H1 (cell line): ENCODE results near the gene SLIT3. TPM values are rescaled to one million over a fixed set of nuclear protein-coding genes. Genes with fewer than 3 reads are reported as not detected.
"Not testable (repeated sequence)": the region's sequence is repeated elsewhere in the genome, so short reads cannot be mapped to it uniquely, and the experiment has no call there.

Experiments used
- CTCF ChIA-PET: fragments of 300-600 bp; sonication (Branson Sonifier 250); formaldehyde crosslinking; loops from one replicate; lab custom pipeline; 2021; ENCODE audit not compliant: partially characterized antibody; lab: Charles Lee
- POLR2A ChIA-PET: fragments of 300-600 bp; sonication (Branson Sonifier 250); formaldehyde crosslinking; loops from one replicate; lab custom pipeline; 2021; ENCODE audit warnings: inconsistent platforms; ENCODE audit not compliant: partially characterized antibody; lab: Charles Lee
- DNase-seq, 2 experiments: peaks; one replicate each; pipeline versions ENCODE4 v3.0.0 to v3.0.0-alpha.2; 2010 to 2022; ENCODE audit warnings: low spot score in 2 of 2, low read depth in 1 of 2, mixed read lengths in 1 of 2
- FAIRE-seq: peaks from 2 replicates; lab custom pipeline; 2011; peaks lifted over from hg19 to GRCh38; lab: Jason Lieb, UNC
- H2AFZ ChIP-seq: 2 replicates; pipeline ENCODE4 v1.8.1; 2012; ENCODE audit warnings: low read length, inconsistent platforms
- H2AK5ac ChIP-seq: 2 replicates; pipeline ENCODE4 v1.6.1; 2013; ENCODE audit warnings: low read depth, low read length
- H2BK120ac ChIP-seq: replicated peaks from 2 replicates; pipeline ENCODE3; 2013; ENCODE audit warnings: low read depth, low read length, inconsistent platforms
- H2BK12ac ChIP-seq: 2 replicates; pipeline ENCODE4 v1.6.1; 2013; ENCODE audit warnings: low read depth, low read length
- H2BK15ac ChIP-seq: 2 replicates; pipeline ENCODE4 v1.6.1; 2013; ENCODE audit warnings: low read length
- H2BK20ac ChIP-seq: 2 replicates; pipeline ENCODE4 v1.6.1; 2013; ENCODE audit warnings: low read length
- H2BK5ac ChIP-seq: 2 replicates; pipeline ENCODE4 v1.6.1; 2013; ENCODE audit warnings: low read depth, low read length
- H3K14ac ChIP-seq: 2 replicates; pipeline ENCODE4 v1.6.1; 2013; ENCODE audit warnings: inconsistent platforms; ENCODE audit not compliant: insufficient read length
- H3K18ac ChIP-seq: 2 replicates; pipeline ENCODE4 v1.6.1; 2013; ENCODE audit warnings: low read length; ENCODE audit errors: extremely low read depth
- H3K23ac ChIP-seq: 2 replicates; pipeline ENCODE4 v1.6.1; 2013; ENCODE audit warnings: inconsistent platforms; ENCODE audit not compliant: insufficient read length
- H3K23me2 ChIP-seq: 2 replicates; pipeline ENCODE4 v1.6.1; 2013; ENCODE audit warnings: low read depth, low read length
- H3K27ac ChIP-seq: 2 replicates; pipeline ENCODE4 v1.6.1; 2011; ENCODE audit warnings: low read depth, low read length, inconsistent platforms
- H3K27me3 ChIP-seq, 4 experiments: replicated peaks in 1 of 4; 1 replicate in 1 of 4; 2 replicates in 3 of 4; pipeline versions ENCODE4 v1.6.1 to v1.8.1; 2011 to 2013; ENCODE audit warnings: low read length in 3 of 4, mild to moderate bottlenecking in 3 of 4, inconsistent platforms in 2 of 4, mixed read lengths in 2 of 4, moderate library complexity in 1 of 4; ENCODE audit not compliant: control insufficient read depth in 3 of 4, insufficient read depth in 3 of 4; ENCODE audit errors: extremely low read depth in 1 of 4
- H3K36me3 ChIP-seq, 4 experiments: 2 replicates each; pipeline versions ENCODE4 v1.6.1 to v1.8.1; 2011 to 2013; ENCODE audit warnings: mild to moderate bottlenecking in 4 of 4, low read length in 3 of 4, moderate library complexity in 2 of 4, control low read depth in 1 of 4, inconsistent platforms in 1 of 4; ENCODE audit not compliant: insufficient read depth in 4 of 4, control insufficient read depth in 2 of 4
- H3K4ac ChIP-seq: replicated peaks from 2 replicates; pipeline ENCODE3; 2013; ENCODE audit warnings: low read length, low read depth, mixed read lengths, inconsistent platforms; ENCODE audit not compliant: insufficient read length
- H3K4me1 ChIP-seq, 4 experiments: replicated peaks in 1 of 4; 1 replicate in 1 of 4; 2 replicates in 3 of 4; pipeline versions ENCODE4 v1.6.1 to v1.8.1; 2011 to 2013; ENCODE audit warnings: low read length in 3 of 4, inconsistent platforms in 2 of 4, mixed read lengths in 1 of 4; ENCODE audit not compliant: insufficient read depth in 4 of 4, control insufficient read depth in 3 of 4
- H3K4me2 ChIP-seq, 2 experiments: 2 replicates each; pipeline versions ENCODE4 v1.6.1 to v1.8.1; 2011 to 2013; ENCODE audit warnings: low read depth in 2 of 2, low read length in 2 of 2, control low read depth in 1 of 2, inconsistent platforms in 1 of 2, mild to moderate bottlenecking in 1 of 2; ENCODE audit not compliant: insufficient read depth in 1 of 2
- H3K4me3 ChIP-seq, 4 experiments: fragments of 200-600, 300-600 bp in 1 of 4; sonication (generic), shearing (Covaris generic), sonication (Bioruptor Twin) in 1 of 4; 2 replicates each; pipeline versions ENCODE4 v1.5.1 to v1.8.1; 2011 to 2016; ENCODE audit warnings: low read length in 4 of 4, low read depth in 3 of 4, control low read depth in 2 of 4, inconsistent platforms in 2 of 4, mild to moderate bottlenecking in 2 of 4, mixed read lengths in 1 of 4, moderate library complexity in 1 of 4; ENCODE audit not compliant: insufficient read depth in 2 of 4; ENCODE audit errors: extremely low read depth in 1 of 4
- H3K56ac ChIP-seq: replicated peaks from 2 replicates; pipeline ENCODE3; 2013; ENCODE audit warnings: low read depth, mild to moderate bottlenecking, mixed read lengths, low read length, inconsistent platforms; ENCODE audit not compliant: insufficient read length
- H3K79me1 ChIP-seq: 2 replicates; pipeline ENCODE4 v1.6.1; 2013; ENCODE audit warnings: low read depth, low read length, control low read depth
- H3K79me2 ChIP-seq, 2 experiments: 2 replicates each; pipeline versions ENCODE4 v1.6.1 to v1.8.1; 2012 to 2013; ENCODE audit warnings: low read length in 2 of 2, mild to moderate bottlenecking in 2 of 2, inconsistent platforms in 1 of 2; ENCODE audit not compliant: insufficient read depth in 2 of 2, control insufficient read depth in 1 of 2
- H3K9ac ChIP-seq, 4 experiments: replicated peaks in 1 of 4; 1 replicate in 1 of 4; 2 replicates in 3 of 4; pipeline versions ENCODE4 v1.6.1 to v1.8.1; 2011 to 2013; ENCODE audit warnings: low read depth in 3 of 4, low read length in 3 of 4, control low read depth in 2 of 4, mild to moderate bottlenecking in 2 of 4, moderate library complexity in 2 of 4, inconsistent platforms in 1 of 4; ENCODE audit errors: extremely low read depth in 1 of 4
- H3K9me3 ChIP-seq, 2 experiments: 2 replicates each; pipeline versions ENCODE4 v1.6.1 to v1.8.1; 2012 to 2013; ENCODE audit warnings: mild to moderate bottlenecking in 2 of 2, moderate library complexity in 2 of 2, control low read depth in 1 of 2, inconsistent platforms in 1 of 2, low read depth in 1 of 2, low read length in 1 of 2, mixed read lengths in 1 of 2; ENCODE audit not compliant: insufficient read depth in 2 of 2
- H4K20me1 ChIP-seq, 2 experiments: replicated peaks in 1 of 2; 2 replicates each; pipeline versions ENCODE3 to v1.8.1; 2011 to 2013; ENCODE audit warnings: inconsistent platforms in 2 of 2, low read length in 2 of 2, mild to moderate bottlenecking in 1 of 2; ENCODE audit not compliant: insufficient read depth in 2 of 2, control insufficient read depth in 1 of 2
- H4K5ac ChIP-seq: 2 replicates; pipeline ENCODE4 v1.6.1; 2013; ENCODE audit warnings: low read length, low read depth, mixed read lengths, inconsistent platforms; ENCODE audit not compliant: insufficient read length
- H4K8ac ChIP-seq: 2 replicates; pipeline ENCODE4 v1.8.0; 2013; ENCODE audit warnings: mild to moderate bottlenecking, moderate library complexity, low read length, inconsistent platforms; ENCODE audit not compliant: insufficient read depth; ENCODE audit errors: extremely low read depth
- H4K91ac ChIP-seq: replicated peaks from 2 replicates; pipeline ENCODE3; 2013; ENCODE audit warnings: low read length, mixed read lengths, inconsistent platforms; ENCODE audit not compliant: insufficient read length
- WGBS, 2 experiments: shearing (Covaris generic) in 1 of 2; methylation state at CpG; one replicate each; pipeline versions ENCODE4 v1.1.6 to v1.1.7; 2013 to 2015; ENCODE audit warnings: low lambda C conversion rate in 2 of 2, mixed read lengths in 2 of 2, inconsistent platforms in 1 of 2, low coverage in 1 of 2, missing lambda C conversion rate in 1 of 2; ENCODE audit not compliant: insufficient replicate concordance in 2 of 2, insufficient coverage in 1 of 2, insufficient read length in 1 of 2; ENCODE audit errors: extremely low coverage in 1 of 2, missing lambda C conversion rate in 1 of 2; 5-methylcytosine and 5-hydroxymethylcytosine counted together
- polyA plus RNA-seq, 7 experiments: library from polyadenylated mRNA; depleted of rRNA in 3 of 7; stranded (reverse) in 5 of 7; unstranded in 2 of 7; fragments of >200 nt in 5 of 7; fragments of 200-250 nt in 2 of 7; gene quantifications; 1 replicate in 5 of 7; 2 replicates in 1 of 7; 4 replicates in 1 of 7; pipeline versions ENCODE4 v1.2.1 to v1.2.3, GENCODE V29; 2011 to 2013; ENCODE audit warnings: missing spikeins in 2 of 7, mixed read lengths in 2 of 7
- total RNA-seq: library from RNA; stranded (reverse); fragmentation: NEBNext Ultra II Directional; extraction: Animal tissue kit (Norgen Biotek cat#: 25700); gene quantifications from 2 replicates; pipeline ENCODE4 v1.2.1, GENCODE V29; 2021

SLIT3 gene
- total and polyA plus RNA-seq, 2 of the 8 experiments (the other 6 are each of a cell fraction or from before 2014, with no cell fraction given): 1.1 to 1.2 TPM

DNA sequence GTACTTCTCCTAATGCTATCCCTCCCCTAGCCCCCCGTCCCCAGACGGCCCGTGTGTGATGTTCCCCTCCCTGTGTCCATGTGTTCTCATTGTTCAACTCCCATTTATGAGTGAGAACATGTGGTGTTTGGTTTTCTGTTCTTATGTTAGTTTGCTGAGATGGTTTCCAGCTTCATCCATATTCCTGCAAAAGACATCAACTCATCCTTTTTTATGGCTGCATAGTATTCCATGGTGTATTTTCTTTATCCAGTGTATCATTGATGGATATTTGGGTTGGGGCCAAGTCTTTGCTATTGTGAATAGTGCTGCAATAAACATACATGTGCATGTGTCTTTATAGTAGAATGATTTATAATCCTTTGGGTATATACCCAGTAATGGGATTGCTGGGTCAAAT lies 89.2 kb downstream of the SLIT3 start:
- H2BK15ac ChIP-seq, CTCF ChIA-PET, H4K20me1 ChIP-seq, H4K91ac ChIP-seq, H2AFZ ChIP-seq, H2BK20ac ChIP-seq, H3K23ac ChIP-seq, DNase-seq, H3K4me3 ChIP-seq, H3K36me3 ChIP-seq, H2AK5ac ChIP-seq, H3K23me2 ChIP-seq, H3K56ac ChIP-seq, H3K14ac ChIP-seq, H3K79me1 ChIP-seq, H2BK5ac ChIP-seq, H2BK12ac ChIP-seq, H3K4me2 ChIP-seq, POLR2A ChIA-PET, H3K4ac ChIP-seq, H4K5ac ChIP-seq, FAIRE-seq, H4K8ac ChIP-seq, H3K18ac ChIP-seq, H3K4me1 ChIP-seq, H3K79me2 ChIP-seq, H3K9ac ChIP-seq, H3K27me3 ChIP-seq, H3K9me3 ChIP-seq, H3K27ac ChIP-seq, H2BK120ac ChIP-seq: not testable (repeated sequence)
- WGBS, 2 experiments: 92% methylated on average over 3 of the region's 3 CpGs; no CpG with 5 or more reads in 1 of the 2 experiments
